Neural progenitor cell (in vitro differentiated cells): ENCODE results near the gene HGD. TPM values are rescaled to one million over a fixed set of nuclear protein-coding genes. Genes with fewer than 3 reads are reported as not detected.

ENCODE experiments used
- DNase-seq: peaks from one replicate; pipeline ENCODE4 v3.0.0-alpha.2; 2016; ENCODE audit warnings: low spot score
- H2AFZ ChIP-seq: fragments of 200-600 bp; sonication (generic); replicated peaks from 2 replicates; pipeline ENCODE4 v1.6.1; 2016; ENCODE audit warnings: antibody characterized with exemption
- H3F3A ChIP-seq: fragments of 200-600 bp; sonication (generic); 2 replicates; pipeline ENCODE4 v1.6.1; 2016; ENCODE audit warnings: antibody characterized with exemption, low read depth
- H3K27ac ChIP-seq: fragments of 200-600 bp; sonication (generic); 2 replicates; pipeline ENCODE4 v1.5.1; 2016; ENCODE audit warnings: mild to moderate bottlenecking
- H3K27me3 ChIP-seq: fragments of 200-600 bp; sonication (generic); 2 replicates; pipeline ENCODE4 v1.6.1; 2016; ENCODE audit warnings: mild to moderate bottlenecking, moderate library complexity
- H3K36me3 ChIP-seq: fragments of 200-600 bp; sonication (generic); 2 replicates; pipeline ENCODE4 v1.5.1; 2016
- H3K4me1 ChIP-seq: fragments of 200-600 bp; sonication (generic); 2 replicates; pipeline ENCODE4 v1.6.1; 2016; ENCODE audit warnings: mixed run types
- H3K4me2 ChIP-seq: fragments of 200-600 bp; sonication (generic); 2 replicates; pipeline ENCODE4 v1.6.1; 2016
- H3K4me3 ChIP-seq: fragments of 200-600 bp; sonication (generic); 2 replicates; pipeline ENCODE4 v1.5.1; 2016
- H3K79me2 ChIP-seq: fragments of 200-600 bp; sonication (generic); 2 replicates; pipeline ENCODE4 v1.6.1; 2016; ENCODE audit warnings: low read depth
- H3K9ac ChIP-seq: fragments of 200-600 bp; sonication (generic); 2 replicates; pipeline ENCODE4 v1.6.1; 2016
- H3K9me3 ChIP-seq: fragments of 200-600 bp; sonication (generic); 2 replicates; pipeline ENCODE4 v1.5.1; 2016; ENCODE audit warnings: low read depth
- H4K20me1 ChIP-seq: fragments of 200-600 bp; sonication (generic); 2 replicates; pipeline ENCODE4 v1.6.1; 2016; ENCODE audit warnings: low read depth
- H3K27ac Mint-ChIP-seq: 3 replicates; pipeline ENCODE4 v1.8.0; 2021; ENCODE audit warnings: mixed read lengths
- H3K27me3 Mint-ChIP-seq: 2 replicates; pipeline ENCODE4 v1.8.0; 2022; ENCODE audit warnings: low read depth, mild to moderate bottlenecking, inconsistent platforms, moderate library complexity, mixed read lengths; ENCODE audit not compliant: insufficient read depth
- H3K36me3 Mint-ChIP-seq: 3 replicates; pipeline ENCODE4 v1.8.0; 2021; ENCODE audit warnings: mixed read lengths
- H3K4me1 Mint-ChIP-seq: 3 replicates; pipeline ENCODE4 v1.8.0; 2021; ENCODE audit warnings: mixed read lengths
- H3K4me3 Mint-ChIP-seq: 3 replicates; pipeline ENCODE4 v1.8.0; 2021; ENCODE audit warnings: mild to moderate bottlenecking, moderate library complexity, mixed read lengths
- H3K9me3 Mint-ChIP-seq: 3 replicates; pipeline ENCODE4 v1.8.0; 2020; ENCODE audit warnings: mixed read lengths
- EZH2 ChIP-seq: fragments of 200-600 bp; sonication (generic); IDR thresholded peaks from 2 replicates; pipeline ENCODE4 v1.6.1; 2017; ENCODE audit warnings: antibody characterized with exemption, mild to moderate bottlenecking, moderate library complexity
- EZH2phosphoT487 ChIP-seq: fragments of 200-600 bp; sonication (generic); IDR thresholded peaks from 2 replicates; pipeline ENCODE4 v1.6.1; 2017; ENCODE audit warnings: antibody characterized with exemption
- total RNA-seq: library from RNA; depleted of rRNA; stranded (reverse); fragments of >200 nt; gene quantifications from 2 replicates; pipeline ENCODE4 v1.2.3, GENCODE V29; 2015; ENCODE audit warnings: low replicate concordance
- TF ChIP-seq, protein P1 (sequence below): fragments of 200-600 bp; sonication (generic); IDR thresholded peaks from 2 replicates; pipeline ENCODE4 v1.5.1; 2017; ENCODE audit warnings: antibody characterized with exemption, mild to moderate bottlenecking

Gene HGD
- total RNA-seq, 1 donor from 2014 or later = not detected

GRCh38 chr3:120713262-120713661, 31.2 kb upstream of the HGD start:
- Histone ChIP-seq H3K9ac (no peak overlapping the region), H3F3A (no peaks in the 10 kb centered on the region), H3K4me3 (no peak overlapping the region), H3K9me3 (no peaks in the 10 kb centered on the region), H2AFZ (no peak overlapping the region), H3K4me1 (no peaks in the 10 kb centered on the region), H3K79me2 (no peaks in the 10 kb centered on the region), H4K20me1 (no peaks in the 10 kb centered on the region), H3K36me3 (no peaks in the 10 kb centered on the region), H3K27ac (no peak overlapping the region), H3K27me3 (no peaks in the 10 kb centered on the region), H3K4me2 (no peak overlapping the region)
- Mint-ChIP-seq H3K4me1 (no peaks in the 10 kb centered on the region), H3K36me3 (no peaks in the 10 kb centered on the region), H3K4me3 (no peak overlapping the region), H3K9me3 (no peaks in the 10 kb centered on the region), H3K27ac (no peak overlapping the region), H3K27me3 (no peaks in the 10 kb centered on the region)
- TF ChIP-seq EZH2phosphoT487 = no peak
- TF ChIP-seq EZH2 = no peak
- TF ChIP-seq, protein P1, sequence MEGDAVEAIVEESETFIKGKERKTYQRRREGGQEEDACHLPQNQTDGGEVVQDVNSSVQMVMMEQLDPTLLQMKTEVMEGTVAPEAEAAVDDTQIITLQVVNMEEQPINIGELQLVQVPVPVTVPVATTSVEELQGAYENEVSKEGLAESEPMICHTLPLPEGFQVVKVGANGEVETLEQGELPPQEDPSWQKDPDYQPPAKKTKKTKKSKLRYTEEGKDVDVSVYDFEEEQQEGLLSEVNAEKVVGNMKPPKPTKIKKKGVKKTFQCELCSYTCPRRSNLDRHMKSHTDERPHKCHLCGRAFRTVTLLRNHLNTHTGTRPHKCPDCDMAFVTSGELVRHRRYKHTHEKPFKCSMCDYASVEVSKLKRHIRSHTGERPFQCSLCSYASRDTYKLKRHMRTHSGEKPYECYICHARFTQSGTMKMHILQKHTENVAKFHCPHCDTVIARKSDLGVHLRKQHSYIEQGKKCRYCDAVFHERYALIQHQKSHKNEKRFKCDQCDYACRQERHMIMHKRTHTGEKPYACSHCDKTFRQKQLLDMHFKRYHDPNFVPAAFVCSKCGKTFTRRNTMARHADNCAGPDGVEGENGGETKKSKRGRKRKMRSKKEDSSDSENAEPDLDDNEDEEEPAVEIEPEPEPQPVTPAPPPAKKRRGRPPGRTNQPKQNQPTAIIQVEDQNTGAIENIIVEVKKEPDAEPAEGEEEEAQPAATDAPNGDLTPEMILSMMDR = no peak
- no peak for DNase-seq

GRCh38 chr3:120710369-120710768, 28.3 kb upstream of the HGD start:
- no peaks in the 10 kb centered on the region for H3K36me3 ChIP-seq
- no peaks in the 10 kb centered on the region for H4K20me1 ChIP-seq
- Mint-ChIP-seq H3K4me3 (no peak overlapping the region), H3K36me3 (no peaks in the 10 kb centered on the region), H3K27me3 (no peaks in the 10 kb centered on the region), H3K4me1 (no peaks in the 10 kb centered on the region), H3K9me3 (no peaks in the 10 kb centered on the region), H3K27ac (no peak overlapping the region)
- H3K4me3 ChIP-seq = no peak overlapping the region
- no peak overlapping the region for H2AFZ ChIP-seq
- no peaks in the 10 kb centered on the region for H3K4me1 ChIP-seq
- H3K4me2 ChIP-seq = no peak overlapping the region
- H3K27me3 ChIP-seq = no peaks in the 10 kb centered on the region
- no peak overlapping the region for H3K27ac ChIP-seq
- H3K79me2 ChIP-seq = no peaks in the 10 kb centered on the region
- no peak for DNase-seq
- H3K9ac ChIP-seq = no peak overlapping the region
- no peaks in the 10 kb centered on the region for H3F3A ChIP-seq
- H3K9me3 ChIP-seq = no peaks in the 10 kb centered on the region
- TF ChIP-seq EZH2 = no peak
- TF ChIP-seq, protein P1 = no peak
- TF ChIP-seq EZH2phosphoT487 = no peak

DNA sequence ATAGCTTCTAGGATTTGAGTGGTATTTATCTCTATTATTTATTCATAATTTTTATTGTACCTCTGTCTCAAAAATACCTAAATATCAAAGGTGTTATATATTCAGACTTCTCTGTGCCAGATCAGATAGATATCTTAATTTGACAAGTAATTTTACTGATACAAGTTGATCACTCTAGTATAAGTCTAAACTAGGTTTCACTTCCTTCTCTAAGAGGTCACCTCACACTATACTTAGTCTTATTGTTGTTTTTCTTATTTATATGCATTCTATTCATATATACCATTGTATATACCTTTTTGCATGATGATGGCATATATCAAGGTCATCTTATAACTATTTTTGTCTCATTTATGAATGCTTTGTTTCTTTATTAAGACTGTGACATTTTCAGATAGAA, 26.4 kb upstream of the HGD start:
- Histone ChIP-seq H3K4me3 (no peak overlapping the region), H3K27me3 (no peaks in the 10 kb centered on the region), H3K79me2 (no peaks in the 10 kb centered on the region), H3K4me1 (no peaks in the 10 kb centered on the region), H3K27ac (no peak overlapping the region), H3K4me2 (no peak overlapping the region), H3K36me3 (no peaks in the 10 kb centered on the region), H3K9me3 (no peaks in the 10 kb centered on the region), H3F3A (no peaks in the 10 kb centered on the region), H3K9ac (no peak overlapping the region), H4K20me1 (no peaks in the 10 kb centered on the region), H2AFZ (no peak overlapping the region)
- TF ChIP-seq, protein P1 = no peak
- no peak for TF ChIP-seq EZH2phosphoT487
- no peak for TF ChIP-seq EZH2
- DNase-seq = no peak
- Mint-ChIP-seq H3K4me1 (no peaks in the 10 kb centered on the region), H3K27me3 (no peaks in the 10 kb centered on the region), H3K4me3 (no peak overlapping the region), H3K9me3 (no peaks in the 10 kb centered on the region), H3K36me3 (peaks cover 4% of the 10 kb centered on the region), H3K27ac (no peak overlapping the region)

DNA sequence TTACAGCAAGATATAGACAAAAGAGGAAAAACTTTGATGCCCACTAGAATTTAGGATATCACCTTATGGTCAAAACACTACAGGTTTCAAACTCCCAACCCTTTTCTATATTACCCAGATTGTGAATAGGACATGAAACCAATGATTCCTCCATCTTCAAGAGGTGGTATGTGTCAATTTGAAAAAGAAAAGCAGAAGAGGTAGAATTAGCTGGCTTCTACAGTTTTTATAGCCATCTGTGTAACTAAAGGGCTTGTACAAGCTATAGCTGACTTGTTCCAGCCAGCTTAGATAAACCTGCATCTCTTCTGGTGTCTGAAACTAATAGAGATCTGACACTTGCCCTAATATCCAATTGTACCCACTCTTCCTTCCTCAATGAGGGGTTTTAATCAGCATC, 24.9 kb upstream of the HGD start:
- Histone ChIP-seq H3K9ac (no peak overlapping the region), H3K4me1 (no peaks in the 10 kb centered on the region), H3F3A (no peaks in the 10 kb centered on the region), H3K36me3 (no peaks in the 10 kb centered on the region), H3K27me3 (no peaks in the 10 kb centered on the region), H3K9me3 (no peaks in the 10 kb centered on the region), H2AFZ (no peak overlapping the region), H4K20me1 (no peaks in the 10 kb centered on the region), H3K4me3 (no peak overlapping the region), H3K4me2 (no peak overlapping the region), H3K79me2 (no peaks in the 10 kb centered on the region), H3K27ac (no peak overlapping the region)
- H3K27me3 Mint-ChIP-seq = no peaks in the 10 kb centered on the region
- DNase-seq = no peak
- H3K36me3 Mint-ChIP-seq = peaks cover 4% of the 10 kb centered on the region
- H3K4me3 Mint-ChIP-seq = no peak overlapping the region
- TF ChIP-seq EZH2 = no peak
- TF ChIP-seq EZH2phosphoT487 = no peak
- TF ChIP-seq, protein P1 = no peak
- no peaks in the 10 kb centered on the region for H3K4me1 Mint-ChIP-seq
- no peaks in the 10 kb centered on the region for H3K9me3 Mint-ChIP-seq
- H3K27ac Mint-ChIP-seq = no peak overlapping the region
